ENCODE measurements around the gene MED12L.
A peak's percentile ranks its signal among the peaks of the same experiment; 100 is the strongest.
"Not testable (repeated sequence)": the region's sequence is repeated elsewhere in the genome, so short reads cannot be mapped to it uniquely, and the experiment has no call there.

The MED12L gene

DNA sequence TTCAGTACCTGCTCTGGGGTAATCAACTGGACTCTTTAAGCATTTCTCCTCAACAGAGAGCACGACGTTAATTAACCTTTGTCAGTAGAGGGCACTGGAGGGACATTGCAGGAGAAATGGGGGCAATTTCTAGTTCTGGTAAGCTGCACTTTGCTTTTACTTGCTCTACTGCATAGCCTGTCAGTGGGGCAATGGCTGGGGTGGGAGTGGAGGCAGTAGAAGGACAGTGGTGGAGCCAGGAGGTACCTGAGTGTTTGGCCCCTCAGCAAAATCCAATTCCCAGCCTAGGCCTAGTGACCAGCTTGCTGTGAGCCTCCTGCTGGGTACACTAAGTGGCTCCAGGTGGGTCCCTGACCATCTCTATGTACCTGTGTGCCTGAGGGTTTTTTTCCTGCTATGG lies 18.3 kb upstream of the MED12L start:
- no peaks in the 10 kb centered on the region for H3K79me2 ChIP-seq (ENCODE audit: control insufficient read depth, insufficient read depth, low read length, unreplicated experiment)
- no peaks in the 10 kb centered on the region for H3K36me3 ChIP-seq (ENCODE audit: insufficient read depth, low read length)
- no peak overlapping the region for H3K27ac ChIP-seq (ENCODE audit: low read depth, low read length)
- H3K27me3 ChIP-seq (ENCODE audit: insufficient read depth, low read length) = peaks cover 16% of the 10 kb centered on the region
- H3K4me1 ChIP-seq (ENCODE audit: control insufficient read depth, insufficient read depth, low read length, unreplicated experiment) = no peaks in the 10 kb centered on the region
- H3K4me3 ChIP-seq (ENCODE audit: low read depth, low read length) = no peak overlapping the region
- no peak overlapping the region for H2AFZ ChIP-seq (ENCODE audit: low read length, unreplicated experiment)

DNA sequence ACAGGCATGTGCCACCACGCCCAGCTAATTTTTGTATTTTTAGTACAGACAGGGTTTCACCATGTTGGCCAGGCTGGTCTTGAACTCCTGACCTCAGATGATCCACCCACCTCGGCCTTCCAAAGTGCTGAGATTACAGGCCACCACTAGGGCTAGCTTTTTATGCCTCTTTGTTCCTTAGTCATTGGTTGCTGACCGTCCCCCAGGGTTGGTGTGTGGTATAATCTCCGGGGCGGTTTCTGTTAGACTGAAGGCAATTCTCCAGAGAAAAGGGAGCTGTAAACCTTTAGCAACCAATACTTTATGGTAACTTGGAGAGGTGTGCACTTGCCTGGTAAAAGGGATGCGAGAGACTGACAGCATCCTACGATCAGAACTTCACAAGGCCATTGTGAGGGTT lies 12.6 kb upstream of the MED12L start:
- not testable (repeated sequence) for H3K27ac ChIP-seq (ENCODE audit: low read depth, low read length); H2AFZ ChIP-seq (ENCODE audit: low read length, unreplicated experiment); H3K79me2 ChIP-seq (ENCODE audit: control insufficient read depth, insufficient read depth, low read length, unreplicated experiment); H3K4me3 ChIP-seq (ENCODE audit: low read depth, low read length); H3K4me1 ChIP-seq (ENCODE audit: control insufficient read depth, insufficient read depth, low read length, unreplicated experiment); H3K36me3 ChIP-seq (ENCODE audit: insufficient read depth, low read length)
- peaks cover 27% of the 10 kb centered on the region for H3K27me3 ChIP-seq (ENCODE audit: insufficient read depth, low read length)

DNA sequence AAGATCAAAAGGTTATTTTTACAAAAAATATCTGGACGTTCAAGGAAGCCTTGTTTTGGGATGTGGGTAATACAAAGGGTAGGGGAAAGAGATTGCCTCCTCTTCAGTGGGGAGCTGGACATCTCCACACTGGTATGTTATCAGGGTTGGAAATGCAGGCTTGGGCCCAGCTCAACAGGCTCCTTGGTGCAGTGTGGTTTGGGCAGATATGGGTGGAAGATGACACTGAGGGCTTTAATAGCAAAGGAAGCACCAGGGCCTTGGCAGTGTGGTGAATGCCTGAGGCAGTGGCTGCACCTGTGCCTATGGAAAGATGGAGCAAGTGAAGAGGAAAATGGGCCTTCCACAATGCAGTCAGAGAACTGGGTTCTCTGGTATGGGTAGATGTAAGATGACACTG lies 11.2 kb upstream of the MED12L start:
- no peak overlapping the region for H3K4me3 ChIP-seq (ENCODE audit: low read depth, low read length)
- H3K27me3 ChIP-seq (ENCODE audit: insufficient read depth, low read length) = peaks cover 38% of the 10 kb centered on the region
- no peaks in the 10 kb centered on the region for H3K79me2 ChIP-seq (ENCODE audit: control insufficient read depth, insufficient read depth, low read length, unreplicated experiment)
- no peak overlapping the region for H3K27ac ChIP-seq (ENCODE audit: low read depth, low read length)
- no peak overlapping the region for H2AFZ ChIP-seq (ENCODE audit: low read length, unreplicated experiment)
- no peaks in the 10 kb centered on the region for H3K4me1 ChIP-seq (ENCODE audit: control insufficient read depth, insufficient read depth, low read length, unreplicated experiment)
- no peaks in the 10 kb centered on the region for H3K36me3 ChIP-seq (ENCODE audit: insufficient read depth, low read length)

DNA sequence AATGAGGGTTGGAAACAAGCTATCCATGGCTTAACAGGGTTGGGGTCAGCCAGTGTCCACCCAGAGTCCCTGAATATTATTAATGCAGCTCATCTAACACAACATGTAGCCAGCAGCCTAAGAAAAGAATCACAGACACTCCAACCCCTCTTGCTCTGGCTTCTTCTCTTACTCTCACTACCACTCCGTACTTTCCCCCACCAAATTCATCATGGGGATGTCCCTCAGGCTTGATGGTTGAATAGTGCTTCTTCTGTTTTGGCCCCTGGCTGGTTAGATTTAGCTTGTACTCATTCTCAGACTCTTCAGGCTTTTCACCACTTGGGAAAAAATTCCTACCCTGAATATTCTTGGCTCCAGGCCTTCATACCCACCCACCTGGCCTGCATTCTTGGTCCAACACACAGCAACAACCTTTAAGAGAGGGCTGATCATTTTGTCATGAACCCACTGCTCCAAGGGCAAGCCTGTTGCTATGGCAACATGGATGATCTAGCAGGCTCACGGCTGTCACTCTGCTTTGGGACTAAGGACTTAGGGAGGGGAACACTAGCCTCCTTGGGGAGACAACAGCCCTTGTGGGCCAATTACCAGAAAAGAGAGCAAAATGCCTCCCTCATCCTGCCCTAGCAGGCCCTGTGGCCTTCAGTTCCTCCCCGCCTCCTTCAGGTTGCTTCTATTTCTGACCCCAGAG lies 9.4 kb upstream of the MED12L start:
- H3K36me3 ChIP-seq (ENCODE audit: insufficient read depth, low read length) = no peaks in the 10 kb centered on the region
- H3K79me2 ChIP-seq (ENCODE audit: control insufficient read depth, insufficient read depth, low read length, unreplicated experiment) = no peaks in the 10 kb centered on the region
- H3K4me1 ChIP-seq (ENCODE audit: control insufficient read depth, insufficient read depth, low read length, unreplicated experiment) = no peaks in the 10 kb centered on the region

DNA sequence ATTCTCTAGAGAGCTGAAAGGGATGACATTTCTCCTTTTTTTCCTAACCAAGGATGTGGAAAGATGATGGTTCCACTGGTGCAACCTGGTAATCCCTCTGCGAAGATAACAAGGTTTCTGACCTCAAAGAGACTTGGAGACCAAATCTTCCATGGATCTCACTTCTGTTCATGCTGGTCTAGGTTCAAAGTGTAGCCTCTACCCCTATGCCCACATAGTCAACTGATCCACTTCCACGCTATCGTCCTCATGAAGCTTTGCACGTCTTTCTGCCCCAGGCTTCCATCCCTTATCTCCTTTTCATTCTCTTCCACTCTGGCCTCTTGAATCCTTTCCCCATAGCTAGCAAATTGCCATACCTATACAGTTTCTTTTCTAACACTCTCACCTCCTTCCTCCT lies 8.8 kb upstream of the MED12L start:
- Histone ChIP-seq H3K79me2 (ENCODE audit: control insufficient read depth, insufficient read depth, low read length, unreplicated experiment) (no peaks in the 10 kb centered on the region), H2AFZ (ENCODE audit: low read length, unreplicated experiment) (no peak overlapping the region), H3K27ac (ENCODE audit: low read depth, low read length) (no peak overlapping the region), H3K4me1 (ENCODE audit: control insufficient read depth, insufficient read depth, low read length, unreplicated experiment) (no peaks in the 10 kb centered on the region), H3K27me3 (ENCODE audit: insufficient read depth, low read length) (peaks cover 52% of the 10 kb centered on the region), H3K36me3 (ENCODE audit: insufficient read depth, low read length) (no peaks in the 10 kb centered on the region), H3K4me3 (ENCODE audit: low read depth, low read length) (no peak overlapping the region)

More for the DNA sequence above, 9.4 kb upstream of the MED12L start:
- Histone ChIP-seq H3K4me3 (ENCODE audit: low read depth, low read length) (no peak overlapping the region), H3K27me3 (ENCODE audit: insufficient read depth, low read length) (peaks cover 52% of the 10 kb centered on the region), H3K27ac (ENCODE audit: low read depth, low read length) (no peak overlapping the region), H2AFZ (ENCODE audit: low read length, unreplicated experiment) (no peak overlapping the region)

DNA sequence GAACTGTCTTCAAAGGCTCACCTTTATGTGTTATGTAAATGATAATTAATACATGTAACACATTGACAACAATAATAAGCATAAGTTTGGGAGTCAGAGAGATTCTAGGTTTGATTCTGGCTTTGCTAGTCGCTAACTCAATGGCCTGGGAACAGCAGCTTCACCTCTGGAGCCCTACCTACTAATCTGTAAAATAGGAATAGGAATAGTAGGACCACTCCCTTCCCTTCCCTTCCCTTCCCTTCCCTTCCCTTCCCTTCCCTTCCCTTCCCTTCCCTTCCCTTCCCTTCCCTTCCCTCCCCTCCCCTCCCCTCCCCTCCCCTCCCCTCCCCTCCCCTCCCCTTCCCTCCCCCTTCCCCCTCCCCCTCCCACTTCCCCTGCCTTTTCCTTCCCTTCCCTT lies 4.4 kb upstream of the MED12L start:
- not testable (repeated sequence) for H3K36me3 ChIP-seq (ENCODE audit: insufficient read depth, low read length); H3K27ac ChIP-seq (ENCODE audit: low read depth, low read length); H3K79me2 ChIP-seq (ENCODE audit: control insufficient read depth, insufficient read depth, low read length, unreplicated experiment); H3K4me1 ChIP-seq (ENCODE audit: control insufficient read depth, insufficient read depth, low read length, unreplicated experiment); H3K4me3 ChIP-seq (ENCODE audit: low read depth, low read length); H2AFZ ChIP-seq (ENCODE audit: low read length, unreplicated experiment)
- peaks cover 90% of the 10 kb centered on the region for H3K27me3 ChIP-seq (ENCODE audit: insufficient read depth, low read length)

DNA sequence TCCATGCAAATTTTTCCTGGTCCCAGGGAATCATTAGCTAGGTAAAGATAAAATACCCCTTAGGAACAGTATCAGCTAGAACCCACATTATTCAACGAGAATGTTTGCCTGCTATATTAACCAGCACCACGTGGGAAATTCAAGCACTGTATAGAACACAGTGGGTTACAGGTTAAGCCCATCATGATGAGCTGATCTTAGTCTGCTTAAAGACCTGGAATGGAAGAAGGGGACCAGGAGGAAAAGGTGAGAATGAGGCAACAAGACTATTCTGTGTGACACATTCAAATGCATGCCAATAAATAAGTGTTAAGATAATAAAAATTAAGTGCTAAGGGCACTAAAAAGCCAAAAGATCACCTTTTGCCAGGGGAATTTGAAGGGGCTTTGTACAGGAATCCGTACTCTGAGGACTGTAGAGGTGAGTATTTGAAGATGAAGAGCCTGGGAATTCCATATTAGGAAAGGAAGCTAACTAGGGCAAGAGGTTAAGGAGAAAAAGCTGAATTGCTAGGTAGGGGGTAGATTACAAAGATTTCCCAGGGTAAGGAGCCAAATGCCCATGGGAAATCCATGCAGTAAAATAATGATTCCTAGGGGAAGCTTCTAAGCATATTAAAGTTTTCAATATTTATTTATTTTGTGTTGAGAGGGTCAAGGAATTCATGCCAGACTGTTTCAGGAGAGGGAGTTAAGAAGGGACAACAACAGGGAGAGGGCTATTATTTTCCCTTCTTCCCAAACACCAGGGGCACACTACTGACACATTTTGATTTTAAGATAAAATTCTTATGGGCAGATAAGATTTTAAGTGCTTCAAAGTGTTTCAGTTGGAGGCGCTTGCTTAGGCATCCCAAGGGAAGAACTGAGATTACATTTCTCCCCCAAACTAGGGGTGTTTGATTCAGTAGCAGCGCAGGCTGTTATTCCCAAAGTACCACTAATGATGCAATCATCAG lies 2.3 kb upstream of the MED12L start:
- Histone ChIP-seq H3K36me3 (ENCODE audit: insufficient read depth, low read length) (no peaks in the 10 kb centered on the region), H2AFZ (ENCODE audit: low read length, unreplicated experiment) (no peak overlapping the region), H3K4me1 (ENCODE audit: control insufficient read depth, insufficient read depth, low read length, unreplicated experiment) (no peaks in the 10 kb centered on the region), H3K79me2 (ENCODE audit: control insufficient read depth, insufficient read depth, low read length, unreplicated experiment) (no peaks in the 10 kb centered on the region), H3K27ac (ENCODE audit: low read depth, low read length) (no peak overlapping the region), H3K4me3 (ENCODE audit: low read depth, low read length) (no peak overlapping the region), H3K27me3 (ENCODE audit: insufficient read depth, low read length) (peaks cover 88% of the 10 kb centered on the region)

DNA sequence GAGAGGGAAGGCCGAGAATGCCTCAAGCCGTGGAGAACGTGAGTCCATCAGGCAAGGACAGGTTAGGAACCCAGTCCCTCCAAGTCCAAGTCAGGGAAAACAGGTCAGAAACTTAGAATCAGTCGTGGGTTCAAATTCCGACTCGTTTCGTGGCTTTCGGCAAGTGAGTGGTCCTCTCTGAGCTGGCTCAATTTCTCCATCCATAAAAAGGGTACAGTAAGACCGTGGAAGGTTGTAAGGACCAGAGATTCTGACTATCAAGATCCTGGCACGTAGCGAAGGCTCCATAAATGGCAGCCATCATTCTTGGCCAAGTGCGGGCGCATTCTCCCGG lies 604 bp upstream of the MED12L start:
- H3K4me3 ChIP-seq (ENCODE audit: low read depth, low read length) = peak overlapping the region; percentile 81
- H3K27me3 ChIP-seq (ENCODE audit: insufficient read depth, low read length) = peaks cover 81% of the 10 kb centered on the region
- peak overlapping the region; percentile 20 for H2AFZ ChIP-seq (ENCODE audit: low read length, unreplicated experiment)
- no peaks in the 10 kb centered on the region for H3K36me3 ChIP-seq (ENCODE audit: insufficient read depth, low read length)
- H3K27ac ChIP-seq (ENCODE audit: low read depth, low read length) = no peak overlapping the region
- H3K79me2 ChIP-seq (ENCODE audit: control insufficient read depth, insufficient read depth, low read length, unreplicated experiment) = no peaks in the 10 kb centered on the region
- H3K4me1 ChIP-seq (ENCODE audit: control insufficient read depth, insufficient read depth, low read length, unreplicated experiment) = no peaks in the 10 kb centered on the region

DNA sequence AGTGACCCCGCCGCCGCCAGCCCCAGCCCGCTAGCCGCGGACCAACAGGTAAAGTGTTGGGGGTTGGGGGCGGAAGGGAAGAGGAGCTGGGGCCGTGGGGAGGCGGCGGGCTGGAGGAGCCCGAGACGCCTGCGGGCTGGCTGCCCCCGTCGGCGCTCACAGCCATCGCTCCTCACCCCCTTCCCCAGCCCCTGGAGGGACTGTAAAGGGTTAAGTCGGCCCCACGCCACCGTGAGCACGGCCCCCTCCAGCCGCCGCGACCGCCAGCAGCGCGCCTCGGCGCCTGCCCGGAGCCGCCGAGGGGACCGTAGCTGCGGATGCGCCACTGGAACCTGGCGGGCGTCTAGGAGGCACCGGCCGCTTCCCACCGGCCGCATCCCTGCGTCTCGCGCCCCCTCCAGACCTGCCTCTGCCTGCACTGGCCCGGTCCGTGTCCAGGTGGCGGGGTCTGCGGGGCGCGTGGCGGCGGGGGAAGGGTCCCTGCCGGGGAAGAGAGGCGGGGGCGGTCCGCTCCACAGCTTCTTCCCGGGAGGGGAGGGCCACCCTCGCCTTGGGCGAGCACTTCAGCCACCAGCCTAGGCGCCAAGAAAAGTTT lies 522 bp downstream of the MED12L start:
- H2AFZ ChIP-seq (ENCODE audit: low read length, unreplicated experiment) = peak overlapping the region; percentile 20
- H3K27me3 ChIP-seq (ENCODE audit: insufficient read depth, low read length) = peaks cover 72% of the 10 kb centered on the region
- H3K27ac ChIP-seq (ENCODE audit: low read depth, low read length) = no peak overlapping the region

DNA sequence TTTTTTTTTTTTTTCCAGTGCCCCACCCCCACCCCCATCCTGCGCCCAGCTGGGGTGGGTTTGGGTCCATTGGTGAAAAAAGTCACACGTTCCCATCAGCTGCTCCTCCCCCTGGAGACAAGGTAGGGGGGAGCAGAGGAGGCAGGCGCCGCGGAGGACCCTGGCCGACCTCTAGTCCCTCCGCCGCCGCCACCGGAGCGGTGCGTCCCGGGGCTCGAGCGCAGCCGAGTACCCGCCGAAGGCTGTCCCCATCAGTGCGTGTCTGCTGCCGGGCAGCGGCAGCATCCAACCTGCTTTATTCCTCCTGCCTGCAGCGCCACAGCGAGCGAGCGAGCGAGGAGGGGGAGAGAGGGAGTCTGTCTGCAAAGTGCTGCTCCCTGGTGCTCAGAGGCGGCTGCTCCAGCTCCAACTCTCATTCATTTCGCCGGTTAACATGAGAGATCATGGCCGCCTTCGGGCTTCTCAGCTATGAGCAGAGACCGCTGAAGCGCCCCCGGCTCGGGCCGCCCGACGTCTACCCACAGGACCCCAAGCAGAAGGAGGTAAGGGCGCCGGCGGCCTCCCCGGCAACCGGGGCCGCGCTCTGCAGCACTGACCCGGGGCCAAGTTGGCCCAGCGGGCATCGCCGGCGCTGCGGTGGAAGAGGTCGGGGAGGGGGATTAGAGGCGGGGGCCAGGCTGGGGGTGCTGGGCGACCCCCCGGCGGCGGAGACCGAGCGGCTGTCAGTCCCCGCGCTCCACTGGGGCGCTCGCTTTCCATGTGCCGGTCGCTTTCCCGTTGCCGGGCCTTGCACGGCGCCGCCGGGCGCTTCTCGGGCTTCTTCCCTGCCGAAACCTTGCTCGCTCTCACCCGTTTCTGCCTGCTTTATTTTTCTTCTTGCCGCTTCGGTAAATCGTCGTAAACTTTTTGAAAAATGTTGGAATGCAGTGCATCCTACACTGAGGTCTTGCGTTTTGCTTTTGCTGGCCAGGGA lies 1.3 kb downstream of the MED12L start:
- H3K36me3 ChIP-seq (ENCODE audit: insufficient read depth, low read length) = no peaks in the 10 kb centered on the region
- H3K4me1 ChIP-seq (ENCODE audit: control insufficient read depth, insufficient read depth, low read length, unreplicated experiment) = no peaks in the 10 kb centered on the region
- peaks cover 75% of the 10 kb centered on the region for H3K27me3 ChIP-seq (ENCODE audit: insufficient read depth, low read length)
- H3K27ac ChIP-seq (ENCODE audit: low read depth, low read length) = no peak overlapping the region
- H3K79me2 ChIP-seq (ENCODE audit: control insufficient read depth, insufficient read depth, low read length, unreplicated experiment) = no peaks in the 10 kb centered on the region
- peak overlapping the region; percentile 20 for H2AFZ ChIP-seq (ENCODE audit: low read length, unreplicated experiment)
- peak overlapping the region; percentile 81 for H3K4me3 ChIP-seq (ENCODE audit: low read depth, low read length)

More for the DNA sequence above, 522 bp downstream of the MED12L start:
- H3K79me2 ChIP-seq (ENCODE audit: control insufficient read depth, insufficient read depth, low read length, unreplicated experiment) = no peaks in the 10 kb centered on the region
- peak overlapping the region; percentile 81 for H3K4me3 ChIP-seq (ENCODE audit: low read depth, low read length)
- H3K4me1 ChIP-seq (ENCODE audit: control insufficient read depth, insufficient read depth, low read length, unreplicated experiment) = no peaks in the 10 kb centered on the region
- no peaks in the 10 kb centered on the region for H3K36me3 ChIP-seq (ENCODE audit: insufficient read depth, low read length)

All from ACC112 (cell line).